ENCODE data around the gene INSC.

DNA sequence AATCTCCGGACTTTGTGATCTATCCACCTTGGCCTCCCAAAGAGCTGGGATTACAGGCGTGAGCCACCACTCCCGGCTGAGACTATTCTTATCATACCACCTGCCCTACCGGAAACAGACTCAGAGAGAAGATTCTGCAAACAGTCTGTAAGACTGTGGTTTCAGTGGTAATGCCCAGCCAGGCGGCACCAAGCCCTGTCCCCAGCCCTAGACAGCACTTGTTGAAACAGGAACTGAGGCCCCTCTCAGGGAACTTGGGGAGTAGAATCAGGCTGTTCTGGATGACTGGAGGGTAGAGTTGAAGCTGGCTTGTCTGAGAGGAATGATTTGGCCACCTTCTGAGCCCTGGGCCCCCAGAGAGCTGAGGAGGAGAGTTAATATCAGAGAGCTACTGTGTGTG is 1.3 kb upstream of the INSC start:
- TF ChIP-seq, protein P1, sequence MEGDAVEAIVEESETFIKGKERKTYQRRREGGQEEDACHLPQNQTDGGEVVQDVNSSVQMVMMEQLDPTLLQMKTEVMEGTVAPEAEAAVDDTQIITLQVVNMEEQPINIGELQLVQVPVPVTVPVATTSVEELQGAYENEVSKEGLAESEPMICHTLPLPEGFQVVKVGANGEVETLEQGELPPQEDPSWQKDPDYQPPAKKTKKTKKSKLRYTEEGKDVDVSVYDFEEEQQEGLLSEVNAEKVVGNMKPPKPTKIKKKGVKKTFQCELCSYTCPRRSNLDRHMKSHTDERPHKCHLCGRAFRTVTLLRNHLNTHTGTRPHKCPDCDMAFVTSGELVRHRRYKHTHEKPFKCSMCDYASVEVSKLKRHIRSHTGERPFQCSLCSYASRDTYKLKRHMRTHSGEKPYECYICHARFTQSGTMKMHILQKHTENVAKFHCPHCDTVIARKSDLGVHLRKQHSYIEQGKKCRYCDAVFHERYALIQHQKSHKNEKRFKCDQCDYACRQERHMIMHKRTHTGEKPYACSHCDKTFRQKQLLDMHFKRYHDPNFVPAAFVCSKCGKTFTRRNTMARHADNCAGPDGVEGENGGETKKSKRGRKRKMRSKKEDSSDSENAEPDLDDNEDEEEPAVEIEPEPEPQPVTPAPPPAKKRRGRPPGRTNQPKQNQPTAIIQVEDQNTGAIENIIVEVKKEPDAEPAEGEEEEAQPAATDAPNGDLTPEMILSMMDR (IDR thresholded peaks at IDR 0.05): no peak
- TF ChIP-seq POLR2A (IDR thresholded peaks at IDR 0.05): no peak

Data from ovary (tissue), 3 donors.